SK-N-SH treated with all-trans-retinoic acid at 6 μM for 48 hours (cell line): ENCODE measurements around the gene PARD3B.

Source experiments
- ATAC-seq: fragments of 200-7000 bp; cut with Tn5 transposase; 3 replicates; pipeline ENCODE4 v1.9.1; 2020; ENCODE audit warnings: mild to moderate bottlenecking, moderate library complexity
- ARNTL ChIP-seq: fragments of 450-650 bp; formaldehyde crosslinking; IDR thresholded peaks from 2 replicates; pipeline ENCODE4 v1.5.0; 2020; ENCODE audit warnings: low read depth, mild to moderate bottlenecking, moderate library complexity, borderline replicate concordance
- CSDC2 ChIP-seq: fragments of 250-450 bp; sonication (Bioruptor Pico); IDR thresholded peaks from 2 replicates; pipeline ENCODE4 v1.5.0; 2020; ENCODE audit warnings: mild to moderate bottlenecking, moderate library complexity
- ESRRG ChIP-seq: fragments of 250-450 bp; sonication (Bioruptor Pico); IDR thresholded peaks from 2 replicates; pipeline ENCODE4 v1.6.1; 2021; ENCODE audit warnings: mild to moderate bottlenecking
- GLIS3 ChIP-seq: fragments of 250-450 bp; sonication (Bioruptor Pico); IDR thresholded peaks from 2 replicates; pipeline ENCODE4 v1.5.0; 2020; ENCODE audit warnings: mild to moderate bottlenecking, moderate library complexity
- ISL1 ChIP-seq: fragments of 250-450 bp; sonication (Bioruptor Pico); IDR thresholded peaks from 2 replicates; pipeline ENCODE4 v2.1.2; 2022; ENCODE audit warnings: mild to moderate bottlenecking, moderate library complexity
- OSR1 ChIP-seq: fragments of 250-450 bp; sonication (Bioruptor Pico); IDR thresholded peaks from 2 replicates; pipeline ENCODE4 v1.8.0; 2022; ENCODE audit warnings: moderate library complexity, mild to moderate bottlenecking, inconsistent platforms
- PPARA ChIP-seq: fragments of 250-450 bp; sonication (Bioruptor Pico); IDR thresholded peaks from 2 replicates; pipeline ENCODE4 v1.5.0; 2020; ENCODE audit warnings: mild to moderate bottlenecking, borderline replicate concordance
- RARB ChIP-seq: fragments of 250-450 bp; sonication (Bioruptor Pico); IDR thresholded peaks from 2 replicates; pipeline ENCODE4 v1.8.0; 2021; ENCODE audit warnings: mild to moderate bottlenecking, moderate library complexity
- SNAI2 ChIP-seq: fragments of 250-450 bp; sonication (Bioruptor Pico); IDR thresholded peaks from 2 replicates; pipeline ENCODE4 v1.5.0; 2020; ENCODE audit warnings: mild to moderate bottlenecking, moderate library complexity
- TCF4 ChIP-seq: fragments of 250-450 bp; sonication (Bioruptor Pico); IDR thresholded peaks from 2 replicates; pipeline ENCODE4 v1.8.0; 2021; ENCODE audit warnings: mild to moderate bottlenecking, moderate library complexity, borderline replicate concordance
- TOX ChIP-seq: fragments of 250-450 bp; sonication (Bioruptor Pico); IDR thresholded peaks from 2 replicates; pipeline ENCODE4 v1.8.0; 2021; ENCODE audit warnings: mild to moderate bottlenecking, moderate library complexity, borderline replicate concordance
- ZC3H10 ChIP-seq: fragments of 250-450 bp; sonication (Bioruptor Pico); IDR thresholded peaks from 2 replicates; pipeline ENCODE4 v1.5.1; 2021; ENCODE audit warnings: mild to moderate bottlenecking, moderate library complexity
- ZFP3 ChIP-seq: fragments of 250-450 bp; sonication (Bioruptor Pico); IDR thresholded peaks from 2 replicates; pipeline ENCODE4 v1.5.0; 2020; ENCODE audit warnings: mild to moderate bottlenecking, moderate library complexity
- ZFP30 ChIP-seq: fragments of 450-650 bp; formaldehyde crosslinking; IDR thresholded peaks from 2 replicates; pipeline ENCODE4 v1.5.0; 2022; ENCODE audit warnings: mild to moderate bottlenecking, moderate library complexity
- ZNF565 ChIP-seq: fragments of 450-650 bp; formaldehyde crosslinking; conservative IDR thresholded peaks from 2 replicates; pipeline ENCODE4 v1.5.0; 2020; ENCODE audit warnings: low read depth, mild to moderate bottlenecking, moderate library complexity
- ZNF70 ChIP-seq: fragments of 450-650 bp; formaldehyde crosslinking; IDR thresholded peaks from 2 replicates; pipeline ENCODE4 v1.5.0; 2020; ENCODE audit warnings: mild to moderate bottlenecking, moderate library complexity
- ZNF8 ChIP-seq: fragments of 450-650 bp; formaldehyde crosslinking; IDR thresholded peaks from 2 replicates; pipeline ENCODE4 v1.5.0; 2020; ENCODE audit warnings: mild to moderate bottlenecking, moderate library complexity
- TF ChIP-seq, protein P1 (sequence below): fragments of 250-450 bp; sonication (Bioruptor Pico); IDR thresholded peaks from 2 replicates; pipeline ENCODE4 v1.5.1; 2020; ENCODE audit warnings: low read depth, mild to moderate bottlenecking, moderate library complexity
- TF ChIP-seq, protein P2 (sequence below): fragments of 250-450 bp; sonication (Bioruptor Pico); IDR thresholded peaks from 2 replicates; pipeline ENCODE4 v1.5.0; 2020; ENCODE audit warnings: mild to moderate bottlenecking, moderate library complexity
- TF ChIP-seq, protein P3 (sequence below): fragments of 250-450 bp; sonication (Bioruptor Pico); IDR thresholded peaks from 2 replicates; pipeline ENCODE4 v1.8.0; 2021; ENCODE audit warnings: low read depth, mild to moderate bottlenecking, moderate library complexity, borderline replicate concordance

The PARD3B gene

DNA sequence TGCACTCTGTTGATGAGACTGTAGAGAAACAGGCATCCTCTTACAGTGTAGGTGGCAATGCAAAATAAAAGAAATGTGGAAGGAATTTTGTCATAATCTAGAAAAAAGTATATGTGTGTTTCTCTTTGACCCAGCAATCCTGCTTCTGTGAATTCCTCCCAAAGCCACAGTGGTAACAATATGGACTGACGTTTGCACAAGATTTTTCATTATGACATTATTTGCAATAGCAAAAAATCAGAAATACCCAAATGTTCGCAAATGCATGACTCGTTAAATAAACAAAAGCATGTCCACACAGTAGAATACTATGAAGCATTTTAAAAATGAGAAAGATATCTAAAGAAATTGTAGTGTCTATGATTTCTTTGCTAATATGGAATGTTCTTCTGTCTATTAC is 881.8 kb downstream of the PARD3B start:
- no peak for ATAC-seq
- TF ChIP-seq ISL1 (CRISPR knock-in tag) = no peak
- TF ChIP-seq RARB (CRISPR knock-in tag) = no peak
- no peak for TF ChIP-seq GLIS3 (CRISPR knock-in tag)
- TF ChIP-seq ZFP30 (CRISPR knock-in tag) = no peak
- no peak for TF ChIP-seq ZNF70 (CRISPR knock-in tag)
- TF ChIP-seq, protein P1, sequence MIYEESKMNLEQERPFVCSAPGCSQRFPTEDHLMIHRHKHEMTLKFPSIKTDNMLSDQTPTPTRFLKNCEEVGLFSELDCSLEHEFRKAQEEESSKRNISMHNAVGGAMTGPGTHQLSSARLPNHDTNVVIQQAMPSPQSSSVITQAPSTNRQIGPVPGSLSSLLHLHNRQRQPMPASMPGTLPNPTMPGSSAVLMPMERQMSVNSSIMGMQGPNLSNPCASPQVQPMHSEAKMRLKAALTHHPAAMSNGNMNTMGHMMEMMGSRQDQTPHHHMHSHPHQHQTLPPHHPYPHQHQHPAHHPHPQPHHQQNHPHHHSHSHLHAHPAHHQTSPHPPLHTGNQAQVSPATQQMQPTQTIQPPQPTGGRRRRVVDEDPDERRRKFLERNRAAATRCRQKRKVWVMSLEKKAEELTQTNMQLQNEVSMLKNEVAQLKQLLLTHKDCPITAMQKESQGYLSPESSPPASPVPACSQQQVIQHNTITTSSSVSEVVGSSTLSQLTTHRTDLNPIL = no peak
- TF ChIP-seq ZFP3 = no peak
- TF ChIP-seq SNAI2 (CRISPR knock-in tag) = no peak
- TF ChIP-seq OSR1 (CRISPR knock-in tag) = no peak
- TF ChIP-seq, protein P2, sequence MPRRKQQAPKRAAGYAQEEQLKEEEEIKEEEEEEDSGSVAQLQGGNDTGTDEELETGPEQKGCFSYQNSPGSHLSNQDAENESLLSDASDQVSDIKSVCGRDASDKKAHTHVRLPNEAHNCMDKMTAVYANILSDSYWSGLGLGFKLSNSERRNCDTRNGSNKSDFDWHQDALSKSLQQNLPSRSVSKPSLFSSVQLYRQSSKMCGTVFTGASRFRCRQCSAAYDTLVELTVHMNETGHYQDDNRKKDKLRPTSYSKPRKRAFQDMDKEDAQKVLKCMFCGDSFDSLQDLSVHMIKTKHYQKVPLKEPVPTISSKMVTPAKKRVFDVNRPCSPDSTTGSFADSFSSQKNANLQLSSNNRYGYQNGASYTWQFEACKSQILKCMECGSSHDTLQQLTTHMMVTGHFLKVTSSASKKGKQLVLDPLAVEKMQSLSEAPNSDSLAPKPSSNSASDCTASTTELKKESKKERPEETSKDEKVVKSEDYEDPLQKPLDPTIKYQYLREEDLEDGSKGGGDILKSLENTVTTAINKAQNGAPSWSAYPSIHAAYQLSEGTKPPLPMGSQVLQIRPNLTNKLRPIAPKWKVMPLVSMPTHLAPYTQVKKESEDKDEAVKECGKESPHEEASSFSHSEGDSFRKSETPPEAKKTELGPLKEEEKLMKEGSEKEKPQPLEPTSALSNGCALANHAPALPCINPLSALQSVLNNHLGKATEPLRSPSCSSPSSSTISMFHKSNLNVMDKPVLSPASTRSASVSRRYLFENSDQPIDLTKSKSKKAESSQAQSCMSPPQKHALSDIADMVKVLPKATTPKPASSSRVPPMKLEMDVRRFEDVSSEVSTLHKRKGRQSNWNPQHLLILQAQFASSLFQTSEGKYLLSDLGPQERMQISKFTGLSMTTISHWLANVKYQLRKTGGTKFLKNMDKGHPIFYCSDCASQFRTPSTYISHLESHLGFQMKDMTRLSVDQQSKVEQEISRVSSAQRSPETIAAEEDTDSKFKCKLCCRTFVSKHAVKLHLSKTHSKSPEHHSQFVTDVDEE = no peak
- no peak for TF ChIP-seq CSDC2 (CRISPR knock-in tag)
- no peak for TF ChIP-seq TOX
- TF ChIP-seq ZC3H10 (CRISPR knock-in tag) = no peak
- no peak for TF ChIP-seq TCF4
- no peak for TF ChIP-seq ARNTL (CRISPR knock-in tag)

DNA sequence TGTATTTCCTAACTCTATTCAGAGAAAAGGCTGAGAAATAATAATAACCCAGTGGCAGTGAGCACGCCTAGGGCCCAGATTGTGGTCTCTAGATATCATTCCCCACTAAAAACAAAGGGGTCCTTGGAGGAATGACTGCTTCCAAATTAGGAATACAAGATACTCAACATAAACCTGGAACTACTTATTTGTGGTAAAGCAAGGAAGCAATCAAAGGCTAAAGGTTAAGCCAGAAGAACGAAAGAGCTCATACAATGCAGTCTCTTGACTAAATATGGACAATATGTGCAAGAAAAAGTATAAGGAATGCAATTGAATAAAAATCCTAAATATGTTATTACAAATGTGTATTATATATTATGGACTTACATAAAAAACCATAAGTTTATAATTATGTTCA is 883.5 kb downstream of the PARD3B start:
- ATAC-seq = no peak
- no peak for TF ChIP-seq RARB (CRISPR knock-in tag)
- no peak for TF ChIP-seq ESRRG

DNA sequence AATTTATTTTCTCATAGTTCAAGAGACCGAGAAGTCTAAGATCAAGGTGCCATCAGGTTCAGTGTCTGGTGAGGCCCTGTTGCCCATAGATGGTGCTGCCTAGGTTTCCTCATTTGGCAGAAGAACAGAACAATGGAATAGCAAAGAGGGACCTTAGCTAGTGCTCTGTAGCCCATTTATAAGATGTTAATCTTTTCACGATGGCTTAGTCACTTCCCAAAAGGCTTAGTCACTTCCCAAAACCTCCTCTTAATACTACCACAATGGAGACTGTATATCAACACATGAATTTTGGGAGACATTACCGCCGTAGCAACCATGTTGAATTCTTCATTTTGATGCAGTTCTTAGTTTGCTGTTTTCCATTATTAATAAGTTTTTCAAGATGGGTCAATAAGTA is 890.7 kb downstream of the PARD3B start:
- ATAC-seq = no peak
- TF ChIP-seq, protein P1 = no peak
- TF ChIP-seq RARB (CRISPR knock-in tag) (no peak), OSR1 (CRISPR knock-in tag) (no peak), SNAI2 (CRISPR knock-in tag) (no peak), ZNF565 (CRISPR knock-in tag) (no peak), ISL1 (CRISPR knock-in tag) (no peak), TOX (no peak), ZFP3 (no peak), ZNF8 (CRISPR knock-in tag) (no peak), CSDC2 (CRISPR knock-in tag) (no peak), ZNF70 (CRISPR knock-in tag) (no peak), PPARA (CRISPR knock-in tag) (no peak)
- TF ChIP-seq, protein P3, sequence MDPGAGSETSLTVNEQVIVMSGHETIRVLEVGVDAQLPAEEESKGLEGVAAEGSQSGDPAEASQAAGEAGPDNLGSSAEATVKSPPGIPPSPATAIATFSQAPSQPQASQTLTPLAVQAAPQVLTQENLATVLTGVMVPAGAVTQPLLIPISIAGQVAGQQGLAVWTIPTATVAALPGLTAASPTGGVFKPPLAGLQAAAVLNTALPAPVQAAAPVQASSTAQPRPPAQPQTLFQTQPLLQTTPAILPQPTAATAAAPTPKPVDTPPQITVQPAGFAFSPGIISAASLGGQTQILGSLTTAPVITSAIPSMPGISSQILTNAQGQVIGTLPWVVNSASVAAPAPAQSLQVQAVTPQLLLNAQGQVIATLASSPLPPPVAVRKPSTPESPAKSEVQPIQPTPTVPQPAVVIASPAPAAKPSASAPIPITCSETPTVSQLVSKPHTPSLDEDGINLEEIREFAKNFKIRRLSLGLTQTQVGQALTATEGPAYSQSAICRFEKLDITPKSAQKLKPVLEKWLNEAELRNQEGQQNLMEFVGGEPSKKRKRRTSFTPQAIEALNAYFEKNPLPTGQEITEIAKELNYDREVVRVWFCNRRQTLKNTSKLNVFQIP (CRISPR knock-in tag) = no peak
- TF ChIP-seq, protein P2 = no peak

DNA sequence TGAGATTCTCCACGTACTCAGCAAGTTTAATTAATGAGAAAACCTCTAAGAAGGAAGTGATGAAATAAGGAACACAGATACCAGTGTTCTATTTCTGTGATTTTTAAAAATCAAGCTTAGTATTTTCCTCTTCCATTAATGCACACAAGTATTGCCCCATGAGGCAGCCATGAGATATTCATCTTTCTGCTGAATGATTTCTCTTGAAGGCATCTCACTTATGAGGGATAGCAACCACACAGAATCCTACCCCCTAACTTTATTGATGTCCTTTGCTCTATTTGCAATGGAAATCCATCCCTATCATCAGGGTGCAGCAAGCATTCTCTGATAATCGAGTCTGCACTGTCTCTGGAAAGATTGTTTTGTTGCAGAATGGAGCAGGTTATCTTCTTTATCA is 893.0 kb downstream of the PARD3B start:
- no peak for ATAC-seq

More for the DNA sequence above, 893.0 kb downstream of the PARD3B start:
- no peak for TF ChIP-seq ZC3H10 (CRISPR knock-in tag)
- TF ChIP-seq, protein P1 = no peak
- TF ChIP-seq ZNF565 (CRISPR knock-in tag) = no peak
